SKM-1 (cell line): Measurements from ENCODE around the gene PLA2G15.
A peak's percentile ranks its signal among the peaks of the same experiment; 100 is the strongest.

Experiments
- DNase-seq: peaks from one replicate; lab custom pipeline; 2025; ENCODE audit not compliant: unreplicated experiment; lab: John Stamatoyannopoulos, UW

The PLA2G15 gene

DNA sequence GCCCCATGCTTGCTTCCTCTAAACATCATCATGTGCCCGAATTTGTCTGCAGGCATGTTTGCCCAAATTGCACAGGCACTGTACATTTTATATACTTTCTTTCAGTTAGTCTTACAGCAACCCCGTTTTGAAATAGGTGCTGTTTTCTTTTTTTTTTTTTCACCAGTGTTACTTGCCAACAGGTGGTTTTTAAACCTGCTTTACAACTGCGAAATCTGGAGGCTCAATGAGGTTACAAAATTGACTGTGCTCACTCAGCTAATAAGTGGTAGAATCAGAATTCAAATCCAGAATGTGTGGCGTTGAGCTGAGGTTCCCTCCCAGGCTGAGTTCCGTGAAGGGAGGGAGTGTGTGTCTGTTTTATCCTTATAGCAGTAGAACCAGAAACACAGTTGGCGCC is 5.8 kb downstream of the PLA2G15 start:
- no peak for DNase-seq

DNA sequence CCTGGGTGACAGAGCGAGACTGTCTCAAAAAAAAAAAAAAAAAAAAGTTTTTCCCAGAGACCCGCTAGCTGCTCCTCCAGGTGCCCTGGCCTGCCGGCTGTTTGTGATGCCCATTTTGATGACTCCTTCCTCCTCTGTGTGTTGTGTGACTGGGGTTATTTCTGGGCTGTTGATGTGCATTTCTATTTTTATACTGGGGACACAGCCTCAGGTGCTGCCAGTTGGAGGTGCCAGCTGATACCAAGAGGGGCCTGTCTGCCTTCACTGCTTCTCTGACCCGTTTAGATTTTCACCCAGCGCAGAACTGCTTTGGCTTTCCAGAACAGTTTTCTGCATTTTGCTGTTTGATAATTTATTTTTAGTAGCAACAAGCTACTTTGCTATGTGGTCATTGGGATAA is 6.7 kb downstream of the PLA2G15 start:
- no peak for DNase-seq

DNA sequence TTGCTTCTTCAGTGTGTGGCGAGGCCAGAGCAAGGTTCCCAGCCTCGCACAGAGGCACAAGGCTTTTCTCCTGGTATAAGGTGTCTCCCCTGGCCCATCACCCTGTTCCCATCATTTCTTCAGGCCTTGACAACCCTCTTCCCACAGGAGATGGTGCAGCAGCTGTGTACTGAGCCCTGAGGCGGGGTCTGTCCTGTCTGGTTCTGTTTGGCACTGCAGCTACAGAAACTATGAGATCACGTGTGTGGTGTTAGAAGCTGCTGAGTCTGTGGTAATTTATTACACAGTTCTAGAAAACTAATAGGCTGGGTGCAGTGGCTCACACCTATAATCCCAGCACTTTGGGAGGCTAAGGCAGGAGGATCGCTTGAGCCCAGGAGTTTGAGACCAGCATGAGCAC is 7.2 kb downstream of the PLA2G15 start:
- DNase-seq = no peak

DNA sequence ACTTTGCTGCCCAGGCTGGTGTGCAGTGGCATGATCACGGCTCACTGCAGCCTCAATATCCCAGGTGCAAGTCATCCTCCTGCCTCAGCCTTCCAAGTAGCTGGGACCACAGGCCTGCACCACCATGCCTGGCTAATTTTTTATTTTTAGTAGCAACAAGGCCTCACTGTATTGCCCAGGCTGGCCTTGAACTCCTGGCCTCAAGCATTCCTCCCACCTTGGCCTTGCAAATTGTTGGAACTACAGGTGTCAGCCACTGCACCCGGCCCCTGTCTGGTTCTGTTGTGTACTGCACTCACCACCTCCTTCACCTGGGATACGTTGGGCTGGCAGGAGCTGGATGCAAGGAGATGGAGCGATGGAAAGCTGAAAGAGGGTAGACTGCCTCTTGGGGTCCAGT is 8.5 kb downstream of the PLA2G15 start:
- DNase-seq = no peak

GRCh38 chr16:68255712-68256111 is 10.5 kb downstream of the PLA2G15 start:
- DNase-seq = no peak

DNA sequence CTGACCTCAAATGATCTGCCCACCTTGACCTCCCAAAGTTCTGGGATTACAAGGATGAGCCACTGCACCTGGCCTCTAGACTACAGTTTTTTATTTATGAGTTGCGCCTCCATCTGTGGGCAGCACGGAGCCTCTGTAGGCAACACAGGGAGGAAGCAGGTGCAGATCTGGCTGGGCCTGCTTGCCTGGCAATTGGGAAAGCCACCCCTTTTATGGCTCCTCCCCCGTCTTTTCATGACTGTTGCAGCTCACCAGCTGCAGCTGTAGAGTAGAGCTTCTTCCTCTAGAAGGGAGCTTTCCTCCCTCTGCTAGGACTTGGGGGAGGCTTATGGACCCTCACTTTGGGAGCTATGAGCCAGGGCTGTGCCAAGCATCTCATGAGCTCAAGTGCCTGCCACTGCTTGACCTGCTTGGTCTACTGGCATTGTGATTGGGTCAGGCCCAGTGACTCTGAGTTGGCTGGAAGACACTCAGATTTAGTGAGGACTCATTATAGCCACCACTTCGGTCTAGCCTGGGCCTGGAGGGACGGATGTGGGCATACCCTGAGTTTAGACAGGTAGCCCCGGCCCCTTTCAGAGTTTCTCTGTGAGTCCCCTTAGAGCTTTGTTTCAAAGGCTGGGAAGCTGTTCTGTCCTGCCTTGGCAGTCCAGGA is 12.2 kb downstream of the PLA2G15 start:
- DNase-seq = no peak

DNA sequence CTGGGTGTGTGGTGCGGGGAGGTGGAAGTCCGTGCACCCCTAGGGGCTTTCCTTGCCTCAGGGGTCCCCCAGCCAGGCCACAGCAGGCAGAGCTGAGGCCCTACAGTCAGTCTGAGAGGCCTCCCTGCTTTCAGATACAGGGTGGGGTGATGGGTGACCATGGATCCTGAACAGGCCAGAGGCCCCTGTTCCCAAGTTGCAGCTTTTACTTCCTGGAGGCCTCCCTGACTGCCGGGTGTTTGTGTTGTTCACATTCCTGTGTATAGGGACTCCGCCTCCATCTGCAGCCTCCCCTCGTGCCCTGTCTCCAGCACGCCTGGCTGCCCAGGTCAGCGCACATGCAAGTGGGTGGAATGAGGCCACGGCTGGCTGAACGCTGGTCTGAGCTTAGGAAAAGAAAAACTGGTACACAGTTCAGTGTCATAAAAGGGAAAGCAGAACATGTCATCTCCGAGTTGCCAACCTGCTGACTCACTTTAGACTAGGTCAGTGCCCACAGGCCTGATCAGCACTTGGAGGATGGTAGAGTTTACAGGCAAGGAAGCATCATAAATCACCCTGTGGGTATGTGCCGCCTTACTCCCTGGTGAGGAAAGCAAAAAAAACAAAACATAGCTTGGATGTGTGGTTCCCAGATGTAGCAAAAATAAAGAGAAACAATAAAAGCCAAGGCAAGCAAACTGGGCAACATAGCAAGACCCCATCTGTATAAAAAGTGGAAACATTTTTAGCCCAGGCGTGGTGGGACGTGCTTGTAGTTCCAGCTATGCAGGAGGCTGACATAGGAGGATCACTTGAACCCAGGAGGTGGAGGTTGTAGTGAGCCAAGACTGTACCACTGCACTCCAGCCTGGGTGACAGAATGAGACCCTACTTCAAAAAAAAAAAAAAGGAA is 13.0 kb downstream of the PLA2G15 start:
- DNase-seq = no peak

DNA sequence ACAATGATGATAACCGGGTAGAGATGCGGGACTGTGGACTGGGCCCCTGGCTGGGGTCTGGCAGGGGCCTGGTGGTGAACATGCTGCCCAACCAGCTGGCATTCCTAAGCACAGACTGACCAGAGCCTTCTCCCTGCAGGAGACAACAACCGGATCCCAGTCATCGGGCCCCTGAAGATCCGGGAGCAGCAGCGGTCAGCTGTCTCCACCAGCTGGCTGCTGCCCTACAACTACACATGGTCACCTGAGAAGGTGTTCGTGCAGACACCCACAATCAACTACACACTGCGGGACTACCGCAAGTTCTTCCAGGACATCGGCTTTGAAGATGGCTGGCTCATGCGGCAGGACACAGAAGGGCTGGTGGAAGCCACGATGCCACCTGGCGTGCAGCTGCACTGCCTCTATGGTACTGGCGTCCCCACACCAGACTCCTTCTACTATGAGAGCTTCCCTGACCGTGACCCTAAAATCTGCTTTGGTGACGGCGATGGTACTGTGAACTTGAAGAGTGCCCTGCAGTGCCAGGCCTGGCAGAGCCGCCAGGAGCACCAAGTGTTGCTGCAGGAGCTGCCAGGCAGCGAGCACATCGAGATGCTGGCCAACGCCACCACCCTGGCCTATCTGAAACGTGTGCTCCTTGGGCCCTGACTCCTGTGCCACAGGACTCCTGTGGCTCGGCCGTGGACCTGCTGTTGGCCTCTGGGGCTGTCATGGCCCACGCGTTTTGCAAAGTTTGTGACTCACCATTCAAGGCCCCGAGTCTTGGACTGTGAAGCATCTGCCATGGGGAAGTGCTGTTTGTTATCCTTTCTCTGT is 14.0 kb downstream of the PLA2G15 start:
- DNase-seq = no peak

GRCh38 chr16:68263559-68264127 is 18.5 kb downstream of the PLA2G15 start:
- no peak for DNase-seq

GRCh38 chr16:68264128-68265077 is 19.2 kb downstream of the PLA2G15 start, which contains the start of gene SLC7A6:
Gene SLC7A6 (plus strand): TSS chr16:68264526. CDS start chr16:68274727, 10,201 bp downstream.
- peak; percentile 81 for DNase-seq

DNA sequence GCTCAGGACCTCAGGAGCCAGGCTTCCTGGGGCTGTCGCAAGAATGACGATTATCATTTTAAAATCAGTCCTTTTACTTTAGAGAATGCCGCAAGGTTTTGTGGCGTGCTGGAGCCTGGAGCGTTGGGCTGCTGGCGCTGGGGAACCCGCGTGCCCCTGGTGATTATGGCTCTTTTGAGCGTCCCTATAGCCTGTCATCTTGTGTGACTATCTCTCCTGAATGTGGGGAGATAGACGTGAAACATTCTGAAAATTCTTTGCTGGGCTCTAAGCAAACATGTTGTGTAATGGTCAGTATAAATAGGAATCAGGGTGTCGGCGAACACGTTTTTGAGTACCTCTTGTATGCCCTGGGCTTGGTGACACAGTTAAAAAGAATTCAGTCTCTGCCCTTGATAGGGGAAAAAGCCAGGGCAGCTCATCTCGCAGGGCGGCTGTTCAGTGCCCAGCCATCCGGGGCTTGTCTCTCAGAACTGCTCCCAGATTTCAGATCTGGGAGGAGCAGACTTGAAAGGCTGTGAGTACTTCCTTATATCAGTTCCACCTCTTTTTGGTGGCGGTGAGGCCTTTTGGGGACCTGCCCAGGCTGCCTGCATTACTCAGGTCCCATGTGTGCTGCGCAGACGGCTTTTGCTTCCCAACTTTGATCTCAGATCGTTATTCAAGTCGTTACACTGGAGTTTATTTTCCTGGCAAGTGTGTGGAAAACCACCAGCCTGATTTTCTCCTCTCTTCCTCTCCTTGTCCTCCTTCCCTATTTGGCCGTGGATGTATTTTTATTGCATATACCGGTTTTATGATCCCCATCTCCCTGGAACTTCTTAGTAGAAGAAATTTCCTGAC is 20.1 kb downstream of the PLA2G15 start:
- peak; percentile 34 for DNase-seq

DNA sequence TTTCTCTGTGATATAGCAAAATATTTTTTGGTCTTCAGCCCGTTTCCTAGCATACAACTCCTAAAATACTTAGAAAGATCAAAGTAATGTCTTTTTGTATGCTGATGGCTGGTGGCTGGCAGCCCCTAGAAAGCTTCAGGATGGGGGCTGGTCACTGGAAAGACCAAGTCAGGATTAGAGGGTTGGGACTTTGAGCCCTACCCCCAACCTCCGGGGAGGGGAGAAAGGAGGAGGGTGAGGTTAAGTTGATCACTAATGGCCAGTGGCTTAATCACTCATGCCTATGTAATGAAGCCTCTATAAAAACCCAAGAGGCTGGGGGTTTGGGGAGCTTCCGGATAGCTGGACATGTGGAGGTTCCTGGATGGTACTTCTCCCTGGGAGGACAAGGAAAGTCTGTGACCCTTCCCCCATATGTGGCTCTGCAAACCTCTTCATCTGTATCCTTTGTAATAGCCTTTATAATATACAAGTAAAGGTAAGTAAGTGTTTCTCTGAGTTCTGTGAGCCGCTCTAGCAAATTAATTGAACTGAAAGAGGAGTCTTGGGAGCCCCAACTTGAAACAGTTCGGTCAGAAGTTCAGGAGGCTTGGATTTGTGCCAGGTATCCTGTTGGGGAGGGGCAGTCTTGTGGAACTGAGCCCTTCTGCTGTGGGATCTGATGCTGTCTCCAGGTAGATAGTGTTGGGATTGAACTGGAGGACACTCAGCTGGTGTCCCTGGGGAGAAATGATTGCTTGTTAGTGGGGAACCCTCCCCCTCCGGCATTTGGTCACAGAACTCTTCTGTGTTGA is 22.6 kb downstream of the PLA2G15 start:
- DNase-seq = no peak

GRCh38 chr16:68269793-68270192 is 24.6 kb downstream of the PLA2G15 start:
- no peak for DNase-seq

GRCh38 chr16:68270353-68270752 is 25.2 kb downstream of the PLA2G15 start:
- DNase-seq = no peak

DNA sequence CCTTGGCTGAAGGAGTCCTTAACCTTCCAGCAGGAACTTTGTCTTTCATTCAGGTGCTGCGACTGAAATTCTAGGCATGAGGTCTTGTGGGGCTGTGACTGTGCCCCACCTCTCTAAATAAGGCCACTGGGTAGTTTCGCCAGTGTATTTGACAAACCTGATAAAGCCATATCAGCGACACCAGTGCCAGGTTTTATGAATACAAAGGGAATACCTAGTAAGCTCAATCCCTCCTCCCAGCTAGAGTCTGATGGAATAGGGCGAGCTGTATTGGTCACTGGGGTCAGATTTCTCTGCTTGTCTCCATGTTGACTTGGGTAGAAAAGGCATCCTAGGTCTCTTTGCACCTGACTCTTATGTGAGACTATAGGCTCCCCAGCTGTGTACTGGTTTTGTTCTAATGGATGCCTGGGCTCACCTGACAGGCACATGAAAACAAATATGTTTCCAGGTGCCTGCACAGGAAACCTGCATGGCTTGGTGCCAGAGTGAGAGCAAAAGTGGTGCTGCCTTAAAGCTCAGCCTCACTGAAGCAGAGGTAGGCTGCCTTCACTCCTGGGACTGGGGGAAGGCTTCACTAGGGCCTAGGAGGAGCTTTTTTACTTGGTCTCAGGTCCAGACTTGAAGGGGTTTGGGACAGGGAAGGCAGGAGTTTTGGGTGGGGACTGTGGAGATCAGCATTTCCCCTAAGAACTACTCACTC is 27.5 kb downstream of the PLA2G15 start:
- no peak for DNase-seq

- DNase-seq = no peak
These were observed 28.3 kb downstream of the PLA2G15 start for GRCh38 chr16:68273459-68273858.

- DNase-seq = no peak
These were observed 28.7 kb downstream of the PLA2G15 start for GRCh38 chr16:68273896-68274295.

DNA sequence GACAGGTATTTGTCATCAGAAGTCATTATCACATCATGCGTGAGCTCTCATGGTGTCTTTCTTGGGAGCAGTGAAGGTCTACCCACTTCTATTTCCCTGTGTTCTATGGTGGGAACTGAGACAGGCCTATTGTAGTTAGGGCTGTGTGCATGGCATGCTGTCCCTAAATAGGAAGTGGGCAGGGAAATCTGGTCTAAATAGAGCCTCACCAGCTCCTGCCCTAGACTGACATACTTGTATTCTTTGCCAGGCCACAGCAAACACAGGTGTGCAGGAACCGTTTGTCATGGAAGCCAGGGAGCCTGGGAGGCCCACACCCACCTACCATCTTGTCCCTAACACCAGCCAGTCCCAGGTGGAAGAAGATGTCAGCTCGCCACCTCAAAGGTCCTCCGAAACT is 29.3 kb downstream of the PLA2G15 start:
- no peak for DNase-seq
